Esophagus squamous epithelium (tissue), 4 donors: ENCODE data around the gene PON2.

Source experiments
- CTCF ChIP-seq, 6 experiments: fragments of 450-650 bp in 4 of 6; fragments of 200-600 bp in 2 of 6; sonication (generic) in 2 of 6; IDR thresholded peaks; one replicate each; pipeline ENCODE4 v1.5.1; 2016 to 2019; ENCODE audit warnings: antibody characterized with exemption in 6 of 6, mild to moderate bottlenecking in 4 of 6, moderate library complexity in 4 of 6
- POLR2A ChIP-seq, 4 donors: fragments of 450-650 bp; IDR thresholded peaks; one replicate each; pipeline ENCODE4 v1.6.1; 2017; ENCODE audit warnings: antibody characterized with exemption in 4 of 4, mild to moderate bottlenecking in 4 of 4, moderate library complexity in 3 of 4

GRCh38 chr7:95432606-95433005 lies 2.2 kb downstream of the PON2 start:
- TF ChIP-seq CTCF (IDR thresholded peaks at IDR 0.05) (no peak), POLR2A (IDR thresholded peaks at IDR 0.05) (no peak)
